Spleen (tissue), 7 donors: Measurements from ENCODE around the gene PTMA.
A peak's percentile ranks its signal among the peaks of the same experiment; 100 is the strongest.

Source experiments
- CTCF ChIP-seq, 11 experiments: fragments of 200-600 bp in 7 of 11; fragments of 450-650 bp in 4 of 11; sonication (generic) in 4 of 11; IDR thresholded peaks in 8 of 11; conservative IDR thresholded peaks in 3 of 11; 1 replicate in 7 of 11; 2 replicates in 4 of 11; pipeline versions ENCODE4 v1.4.0 to v1.8.0; 2016 to 2021; ENCODE audit warnings: antibody characterized with exemption in 11 of 11, inconsistent platforms in 4 of 11, mild to moderate bottlenecking in 1 of 11
- POLR2AphosphoS5 ChIP-seq, 3 donors: sonication (generic); formaldehyde crosslinking; IDR thresholded peaks; one replicate each; pipeline ENCODE4 v1.5.1; 2017; ENCODE audit warnings: antibody characterized with exemption in 3 of 3
- donor health status: DM: no; HTN: no; CAD: no; lungs with moderate emphysema.
- donor health status: DM: no; HTN: no; CAD: no.
- donor health status: DM: no; HTN: no; CAD: no.

DNA sequence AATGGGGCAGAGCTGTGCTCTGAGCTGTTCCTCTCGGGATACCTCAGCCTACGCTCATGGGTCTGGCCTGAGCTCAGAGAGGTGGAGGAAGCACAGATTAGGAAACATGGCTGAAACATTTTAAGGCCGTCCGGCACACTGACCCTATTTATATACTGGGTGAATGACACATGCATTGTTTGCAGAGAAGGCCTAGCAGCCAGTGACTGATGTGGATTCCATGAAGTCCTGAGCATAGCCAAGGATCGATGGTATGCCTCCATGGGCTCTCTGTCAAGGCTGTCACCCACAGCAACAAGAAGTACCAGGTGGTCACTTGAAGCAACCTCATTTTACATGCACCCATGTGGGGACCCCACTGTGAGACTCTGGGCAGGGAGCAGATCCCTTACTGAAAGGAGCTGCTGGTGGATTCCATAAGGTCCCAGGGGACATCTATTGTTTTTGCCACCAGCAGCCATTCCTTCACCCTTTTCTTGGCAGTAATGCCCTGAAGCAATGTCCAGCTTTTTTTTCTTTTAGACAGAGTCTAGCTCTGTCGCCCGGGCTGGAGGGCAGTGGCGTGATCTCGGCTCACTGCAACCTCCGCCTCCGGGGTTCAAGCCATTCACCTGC is 8.4 kb downstream of the PTMA start:
- TF ChIP-seq CTCF (IDR thresholded peaks at IDR 0.05 in 8 of 11, conservative IDR thresholded peaks at IDR 0.05 in 3 of 11) (no peak), POLR2AphosphoS5 (IDR thresholded peaks at IDR 0.05) (peak in 1 of 3 donors; percentile 24)
